Non-pigmented ciliary epithelial cell (primary cell): Measurements from ENCODE around the gene CFAP73.
"Not testable (repeated sequence)": the region's sequence is repeated elsewhere in the genome, so short reads cannot be mapped to it uniquely, and the experiment has no call there.

Experiments
- DNase-seq: peaks from one replicate; pipeline ENCODE4 v3.0.0-alpha.2; 2010; ENCODE audit warnings: low read depth

CFAP73 gene

GRCh38 chr12:113119980-113120669 is 29.4 kb upstream of the CFAP73 start:
- no peak for DNase-seq

GRCh38 chr12:113120670-113121370 is 28.7 kb upstream of the CFAP73 start:
- no peak for DNase-seq

GRCh38 chr12:113127791-113128199 is 21.7 kb upstream of the CFAP73 start:
- no peak for DNase-seq

- no peak for DNase-seq
These were observed 20.5 kb upstream of the CFAP73 start for GRCh38 chr12:113128802-113129663.

GRCh38 chr12:113129664-113130456 is 19.7 kb upstream of the CFAP73 start:
- no peak for DNase-seq

- DNase-seq: no peak
These were observed 18.9 kb upstream of the CFAP73 start for GRCh38 chr12:113130457-113131135.

- DNase-seq: no peak
These were observed 18.0 kb upstream of the CFAP73 start for GRCh38 chr12:113131556-113131955.

GRCh38 chr12:113133036-113133435 is 16.5 kb upstream of the CFAP73 start:
- no peak for DNase-seq

- DNase-seq: no peak
These were observed 15.9 kb upstream of the CFAP73 start for GRCh38 chr12:113133666-113134065.

- no peak for DNase-seq
These were observed 15.5 kb upstream of the CFAP73 start for GRCh38 chr12:113134071-113134470.

- DNase-seq: no peak
These were observed 15.0 kb upstream of the CFAP73 start for GRCh38 chr12:113134521-113134951.

- no peak for DNase-seq
These were observed 14.1 kb upstream of the CFAP73 start, which contains the start of gene RASAL1 for GRCh38 chr12:113135178-113136127. Gene RASAL1, minus strand, starts transcription at chr12:113135761. Its CDS starts 299 bp downstream, at chr12:113135462.

- DNase-seq: no peak
These were observed 13.2 kb upstream of the CFAP73 start for GRCh38 chr12:113136128-113136989.

- DNase-seq: no peak
These were observed 12.5 kb upstream of the CFAP73 start for GRCh38 chr12:113136990-113137511.

- no peak for DNase-seq
These were observed 11.4 kb upstream of the CFAP73 start for GRCh38 chr12:113137861-113138783.

GRCh38 chr12:113138826-113139225 is 10.7 kb upstream of the CFAP73 start:
- DNase-seq: no peak

GRCh38 chr12:113140706-113141105 is 8.8 kb upstream of the CFAP73 start:
- no peak for DNase-seq

- not testable (repeated sequence) for DNase-seq
These were observed 7.8 kb upstream of the CFAP73 start for GRCh38 chr12:113141716-113142115.
